HepG2 (cell line): ENCODE results near the gene ARHGDIA. TPM values are rescaled to one million over a fixed set of nuclear protein-coding genes. Genes with fewer than 3 reads are reported as not detected.

Experiments
- ATAC-seq: fragments of 200-7000 bp; cut with Tn5 transposase; 3 replicates; pipeline ENCODE4 v1.9.1; 2020; ENCODE audit warnings: mild to moderate bottlenecking, moderate library complexity
- BruUV-seq: library from RNA; stranded (reverse); fragments of 400-500 nt; replicated peaks from 2 replicates; lab custom pipeline; 2021; lab: Mats Ljungman, UMichigan
- CTCF ChIA-PET: fragments of 300-600 bp; formaldehyde crosslinking; extraction: SDS; loops from one replicate; lab custom pipeline; 2021; ENCODE audit warnings: low total read pairs, inconsistent platforms, low intra/inter-chr PET ratio; lab: Yijun Ruan, JAX
- POLR2A ChIA-PET: fragments of 350-600 bp; sonication (Branson Sonifier 250); formaldehyde crosslinking; loops from one replicate; lab custom pipeline; 2020; ENCODE audit warnings: antibody characterized with exemption, inconsistent platforms; lab: Yijun Ruan, JAX
- DNase-seq: peaks from one replicate; pipeline ENCODE4 v3.0.0-alpha.2; 2015; ENCODE audit warnings: low spot score
- FAIRE-seq: peaks from 3 replicates; lab custom pipeline; 2011; peaks lifted over from hg19 to GRCh38; lab: Jason Lieb, UNC
- H2AFZ ChIP-seq: one replicate; pipeline ENCODE4 v1.6.1; 2011; ENCODE audit warnings: low read length, inconsistent platforms
- H3K27ac ChIP-seq: fragments of 300-600 bp; 3 replicates; pipeline ENCODE4 v1.8.0; 2011; ENCODE audit warnings: mixed run types, mild to moderate bottlenecking, mixed read lengths, low read length, inconsistent platforms; ENCODE audit not compliant: insufficient read depth; ENCODE audit errors: extremely low read length
- H3K27me3 ChIP-seq, 2 experiments: fragments of 200-600 bp in 1 of 2; 2 replicates in 1 of 2; 3 replicates in 1 of 2; pipeline versions ENCODE4 v1.6.0 to v1.8.0; 2011; ENCODE audit warnings: low read length in 2 of 2, mild to moderate bottlenecking in 2 of 2, moderate library complexity in 2 of 2, inconsistent platforms in 1 of 2; ENCODE audit not compliant: insufficient read depth in 2 of 2, control insufficient read depth in 1 of 2
- H3K36me3 ChIP-seq, 2 experiments: fragments of 200-600 bp in 1 of 2; replicated peaks in 1 of 2; 2 replicates in 1 of 2; 3 replicates in 1 of 2; pipeline versions ENCODE4 v1.5.1 to v1.8.0; 2011; ENCODE audit warnings: low read length in 2 of 2, inconsistent platforms in 1 of 2; ENCODE audit not compliant: insufficient read depth in 2 of 2, control insufficient read depth in 1 of 2
- H3K4me1 ChIP-seq: 2 replicates; pipeline ENCODE4 v1.5.1; 2012; ENCODE audit warnings: low read length, inconsistent platforms; ENCODE audit not compliant: insufficient read depth
- H3K4me2 ChIP-seq: 2 replicates; pipeline ENCODE4 v1.6.0; 2011; ENCODE audit warnings: low read depth, low read length, inconsistent platforms
- H3K4me3 ChIP-seq, 3 experiments: fragments of 200-600 bp in 1 of 3; sonication (generic), shearing (Covaris generic) in 1 of 3; replicated peaks in 1 of 3; 2 replicates each; pipeline ENCODE4 v1.5.1; 2011 to 2016; ENCODE audit warnings: low read length in 3 of 3, inconsistent platforms in 2 of 3, low read depth in 2 of 3, mild to moderate bottlenecking in 2 of 3, control low read depth in 1 of 3, mixed read lengths in 1 of 3; ENCODE audit not compliant: insufficient read depth in 1 of 3
- H3K79me2 ChIP-seq: one replicate; pipeline ENCODE4 v1.6.1; 2011; ENCODE audit warnings: low read length, inconsistent platforms; ENCODE audit not compliant: insufficient read depth
- H3K9ac ChIP-seq: 2 replicates; pipeline ENCODE4 v1.6.0; 2011; ENCODE audit warnings: mild to moderate bottlenecking, low read depth, low read length, inconsistent platforms; ENCODE audit not compliant: insufficient read depth
- H3K9me3 ChIP-seq: 2 replicates; pipeline ENCODE4 v1.5.1; 2012; ENCODE audit warnings: mild to moderate bottlenecking, low read length
- H4K20me1 ChIP-seq: 2 replicates; pipeline ENCODE4 v1.6.0; 2011; ENCODE audit warnings: inconsistent platforms, mild to moderate bottlenecking, low read length, moderate library complexity; ENCODE audit not compliant: insufficient read depth
- AFF4 ChIP-seq: sonication (generic); formaldehyde crosslinking; IDR thresholded peaks from 2 replicates; pipeline ENCODE4 v1.4.0; 2020; ENCODE audit warnings: missing genetic modification reagents
- CEBPB ChIP-seq: IDR thresholded peaks from 2 replicates; pipeline ENCODE4 v1.6.1; 2011; ENCODE audit warnings: low read depth, low read length, improper control_type of control experiment, borderline replicate concordance
- GABPB1 ChIP-seq: IDR thresholded peaks from 2 replicates; pipeline ENCODE4 v1.6.1; 2016; ENCODE audit warnings: mild to moderate bottlenecking, missing genetic modification reagents, moderate library complexity, missing compliant biosample characterization
- HIC2 ChIP-seq: sonication (generic); formaldehyde crosslinking; IDR thresholded peaks from 2 replicates; pipeline ENCODE4 v1.9.0; 2022; ENCODE audit warnings: low read depth, missing genetic modification reagents
- IKZF5 ChIP-seq: IDR thresholded peaks from 2 replicates; pipeline ENCODE4 v1.6.1; 2018; ENCODE audit warnings: missing genetic modification reagents, mild to moderate bottlenecking, missing compliant biosample characterization
- JARID2 ChIP-seq: sonication (generic); formaldehyde crosslinking; IDR thresholded peaks from 2 replicates; pipeline ENCODE4 v1.8.1; 2023; ENCODE audit warnings: missing genetic modification reagents, inconsistent platforms; ENCODE audit not compliant: insufficient replicate concordance
- PHF20 ChIP-seq: sonication (generic); formaldehyde crosslinking; IDR thresholded peaks from 2 replicates; pipeline ENCODE4 v1.5.0; 2020; ENCODE audit warnings: mild to moderate bottlenecking, missing genetic modification reagents
- POLR2A ChIP-seq, 2 experiments: IDR thresholded peaks; 2 replicates each; pipeline ENCODE4 v1.6.1; 2011; ENCODE audit warnings: low read depth in 2 of 2, low read length in 2 of 2, mild to moderate bottlenecking in 1 of 2, moderate library complexity in 1 of 2; ENCODE audit not compliant: insufficient read depth in 1 of 2
- RELA ChIP-seq: sonication (generic); formaldehyde crosslinking; IDR thresholded peaks from 2 replicates; pipeline ENCODE4 v1.4.0; 2020; ENCODE audit warnings: missing genetic modification reagents
- SAP130 ChIP-seq: IDR thresholded peaks from 2 replicates; pipeline ENCODE4 v1.6.1; 2016; ENCODE audit warnings: low read depth
- SOX13 ChIP-seq, 3 experiments: fragments of 450-650 bp in 1 of 3; sonication (generic) in 1 of 3; formaldehyde crosslinking in 1 of 3; IDR thresholded peaks in 2 of 3; conservative IDR thresholded peaks in 1 of 3; 2 replicates each; pipeline versions ENCODE4 v1.5.0 to v1.6.1; 2016 to 2020; ENCODE audit warnings: antibody characterized with exemption in 1 of 3, mild to moderate bottlenecking in 1 of 3, missing compliant biosample characterization in 1 of 3, missing genetic modification reagents in 1 of 3, moderate library complexity in 1 of 3
- TOPORS ChIP-seq: sonication (generic); formaldehyde crosslinking; IDR thresholded peaks from 2 replicates; pipeline ENCODE4 v1.8.0; 2023; ENCODE audit warnings: mild to moderate bottlenecking, missing genetic modification reagents
- ZBTB1 ChIP-seq: sonication (generic); formaldehyde crosslinking; IDR thresholded peaks from 2 replicates; pipeline ENCODE4 v1.4.0; 2020; ENCODE audit warnings: missing genetic modification reagents, borderline replicate concordance
- ZBTB46 ChIP-seq: sonication (generic); formaldehyde crosslinking; IDR thresholded peaks from 2 replicates; pipeline ENCODE4 v1.4.0; 2020; ENCODE audit warnings: mild to moderate bottlenecking, missing genetic modification reagents, borderline replicate concordance
- ZMYM2 ChIP-seq: sonication (generic); formaldehyde crosslinking; IDR thresholded peaks from 2 replicates; pipeline ENCODE4 v1.8.0; 2022; ENCODE audit warnings: mild to moderate bottlenecking, missing genetic modification reagents
- ZNF652 ChIP-seq: IDR thresholded peaks from 2 replicates; pipeline ENCODE4 v1.6.1; 2016; ENCODE audit warnings: low read depth, borderline replicate concordance
- WGBS: methylation state at CpG from one replicate; pipeline ENCODE4 v1.1.6; 2017; ENCODE audit warnings: low lambda C conversion rate; 5-methylcytosine and 5-hydroxymethylcytosine counted together
- in situ Hi-C: cut with HindIII; loops from 2 replicates; pipeline ENCODE4 v1.10.0; 2017; ENCODE audit warnings: low pct_unique_long_range_greater_than_20kb; ENCODE audit not compliant: extremely low pct_ligation_motif_present
- intact Hi-C: fragments of 100-400 bp; cut with micrococcal nuclease; formaldehyde crosslinking; loops from one replicate; pipeline ENCODE4 v1.10.0; 2022; ENCODE audit not compliant: unreplicated experiment
- polyA plus RNA-seq, 8 experiments: library from polyadenylated mRNA; depleted of rRNA in 3 of 8; stranded (reverse) in 7 of 8; unstranded in 1 of 8; fragments of >200 nt; fragmentation: Illumina TruSeq in 4 of 8; extraction: Trizol in 4 of 8; gene quantifications; 2 replicates each; pipeline versions ENCODE4 v1.2.1 to v1.2.3, GENCODE V29; 2011 to 2016; ENCODE audit warnings: low read depth in 4 of 8, missing spikeins in 1 of 8, mixed read lengths in 1 of 8; ENCODE audit not compliant: insufficient read depth in 1 of 8
- total RNA-seq, 5 experiments: library from RNA; depleted of rRNA; stranded (reverse); fragments of >200 nt; fragmentation: Illumina TruSeq; extraction: Trizol; gene quantifications; 2 replicates each; pipeline ENCODE4 v1.2.3, GENCODE V29; 2016; ENCODE audit warnings: low read depth in 1 of 5

Gene ARHGDIA
- total and polyA plus RNA-seq, 2 of the 13 experiments (the other 11 are each of a cell fraction or from before 2014, with no cell fraction given), result 40.0 to 64.0 TPM

GRCh38 chr17:81908793-81909192 is 37.7 kb upstream of the ARHGDIA start:
- WGBS, result 94% methylated on average over 11 of the region's 11 CpGs
- peak overlapping the region; percentile 99; the same call in 1 of the 2 replicates for H3K9ac ChIP-seq
- no TSS peak for BruUV-seq
- no peaks in the 10 kb centered on the region; a peak in 1 of 5 replicates for H3K27me3 ChIP-seq
- peaks cover 53 to 76% of the 10 kb centered on the region in 2 experiments for H3K36me3 ChIP-seq
- H3K4me1 ChIP-seq, result peaks cover 38% of the 10 kb centered on the region
- CTCF ChIA-PET, result no interaction called here
- H3K79me2 ChIP-seq, result peaks cover 33% of the 10 kb centered on the region
- FAIRE-seq, result no peak
- DNase-seq, result no peak
- intact Hi-C loops (no loop called here), in situ Hi-C loops (no loop called here)
- H3K27ac ChIP-seq, result peak overlapping the region; percentile 99
- H4K20me1 ChIP-seq, result peaks cover 14% of the 10 kb centered on the region; the same call in 1 of the 2 replicates
- H3K4me3 ChIP-seq, result peak overlapping the region in 1 of 3 experiments; percentile 99; a peak in 1 of 6 replicates
- H3K4me2 ChIP-seq, result peak overlapping the region; percentile 99
- H3K9me3 ChIP-seq, result no peaks in the 10 kb centered on the region
- POLR2A ChIA-PET, result interaction anchor here (1.4 to 3.5 kb wide), 5 partner anchors 8 to 129 kb away, joined by 3 to 52 read pairs (median 8); partner anchors contain the start of genes ALYREF, ANAPC11, DCXR and MAFG
- H2AFZ ChIP-seq, result no peak overlapping the region
- no peak for ATAC-seq
- TF ChIP-seq IKZF5 (CRISPR knock-in tag), result peak; percentile 9; the same call in 1 of the 2 replicates
- no peak for TF ChIP-seq TOPORS
- no peak for TF ChIP-seq POLR2A (IDR thresholded peaks at IDR 0.05; ENCODE audit: insufficient read depth in 1 of 2, low read depth in 2 of 2, low read length in 2 of 2)
- no peak for TF ChIP-seq ZNF652
- no peak for TF ChIP-seq SOX13 (IDR thresholded peaks at IDR 0.05)
- TF ChIP-seq SOX13 (CRISPR knock-in tag; conservative IDR thresholded peaks at IDR 0.05 in 1 of 2, IDR thresholded peaks at IDR 0.05 in 1 of 2), result no peak
- no peak for TF ChIP-seq HIC2 (CRISPR knock-in tag)
- TF ChIP-seq PHF20, result 0 out of 2 replicates have a peak, but pooled peaks have one; percentile 24
- TF ChIP-seq AFF4 (CRISPR knock-in tag), result no peak
- no peak for TF ChIP-seq SAP130 (CRISPR knock-in tag)
- no peak for TF ChIP-seq CEBPB
- TF ChIP-seq ZMYM2 (CRISPR knock-in tag), result no peak
- no peak for TF ChIP-seq JARID2 (CRISPR knock-in tag)
- TF ChIP-seq GABPB1 (CRISPR knock-in tag), result 0 out of 2 replicates have a peak, but pooled peaks have one; percentile 6
- no peak for TF ChIP-seq ZBTB46 (CRISPR knock-in tag)
- TF ChIP-seq ZBTB1, result no peak
- TF ChIP-seq RELA (CRISPR knock-in tag), result no peak
